Renal cortical epithelial cell (primary cell): ENCODE measurements around the gene PPRC1. TPM values are rescaled to one million over a fixed set of nuclear protein-coding genes. Genes with fewer than 3 reads are reported as not detected.
A peak's percentile ranks its signal among the peaks of the same experiment; 100 is the strongest.

Source experiments
- DNase-seq: peaks from one replicate; pipeline ENCODE4 v3.0.0-alpha.2; 2011; ENCODE audit warnings: low read depth
- total RNA-seq: library from RNA; depleted of rRNA; stranded (reverse); fragments of >200 nt; gene quantifications from 2 replicates; pipeline ENCODE4 v1.2.3, GENCODE V29; 2014

Gene PPRC1
- total RNA-seq, 1 donor from 2014 or later, result 17.4 TPM

DNA sequence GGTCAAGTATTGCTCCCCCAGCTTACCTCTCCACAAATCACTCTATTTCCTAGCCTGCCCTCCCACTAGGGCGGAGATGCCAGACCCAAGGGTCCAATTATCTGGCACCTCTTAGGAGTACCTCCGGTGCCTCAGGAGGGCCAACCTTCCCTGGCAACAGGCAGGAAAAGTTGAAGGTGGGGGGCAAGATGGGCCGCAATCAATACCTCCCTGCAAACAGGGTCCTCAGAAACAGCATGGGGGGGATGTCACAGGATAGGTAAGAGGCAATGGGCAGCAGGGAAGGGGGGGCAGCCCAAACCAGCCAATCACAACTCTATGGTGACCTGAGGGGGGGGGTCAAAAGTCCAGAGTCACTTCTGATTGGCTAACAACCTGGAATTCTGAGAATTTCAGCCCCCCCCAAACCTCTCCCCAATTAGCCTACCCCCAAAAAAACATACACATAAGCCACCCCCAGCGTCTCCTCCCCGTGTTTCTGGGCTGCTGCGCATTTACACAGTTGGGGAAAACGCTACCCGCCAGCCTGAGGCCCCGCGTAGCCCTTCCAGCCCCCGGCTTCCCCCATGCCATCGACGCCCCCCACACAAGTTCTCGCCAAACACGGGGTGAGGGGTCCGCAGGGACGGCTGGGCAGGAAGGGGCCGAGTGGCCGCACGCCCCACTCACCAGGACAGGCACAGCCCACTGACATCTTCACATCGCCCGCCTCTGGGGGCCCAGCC lies 13.3 kb upstream of the PPRC1 start:
- DNase-seq, result peak; percentile 68

DNA sequence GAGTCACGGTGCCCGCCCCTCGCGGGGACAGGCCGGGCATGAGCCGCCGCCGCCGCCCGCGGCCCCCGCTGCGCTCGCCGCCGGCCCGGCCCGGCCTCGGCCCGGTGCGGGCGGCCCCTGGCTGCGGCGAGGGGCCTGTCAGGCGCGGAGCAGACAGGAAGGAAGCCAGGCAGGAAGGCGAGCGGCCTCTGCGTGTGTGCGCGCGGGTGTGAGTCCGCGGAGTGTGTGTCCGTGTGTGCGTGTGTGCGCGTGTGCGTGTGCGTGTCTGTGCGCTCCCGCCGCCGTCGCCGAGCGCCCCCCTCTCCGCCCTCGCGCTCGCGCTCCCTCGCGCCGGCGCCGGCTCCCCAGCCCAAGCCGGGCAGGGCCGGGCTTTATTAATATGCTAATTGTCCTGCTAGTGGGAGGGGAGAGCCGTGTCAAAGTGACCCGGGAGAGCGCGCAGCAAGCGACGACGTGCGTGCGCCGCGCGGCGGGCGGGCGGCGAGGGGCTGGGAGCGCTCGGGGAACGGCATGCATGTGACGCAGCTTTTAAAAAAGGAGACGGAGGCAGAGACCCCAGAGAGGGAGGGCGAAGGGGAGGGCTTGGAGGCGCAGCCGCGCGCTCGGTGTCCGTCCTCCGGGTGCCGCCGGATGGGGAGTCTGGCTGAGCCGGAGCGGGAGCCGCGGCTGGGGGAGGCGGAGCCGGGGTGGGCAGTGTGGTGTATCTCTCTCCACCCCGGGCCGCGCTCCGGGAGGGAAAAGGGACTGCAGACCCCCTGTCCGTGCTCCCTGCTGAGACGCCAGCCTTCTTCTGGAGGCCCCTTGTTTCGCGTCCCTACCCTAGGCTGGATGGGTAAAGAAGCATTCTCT lies 12.5 kb upstream of the PPRC1 start, which contains the start of gene LDB1:
Gene LDB1, minus strand, starts transcription at position 227 of the 849 bp plus-strand sequence. CDS start 258 bp downstream, outside the sequence.
- no peak for DNase-seq

GRCh38 chr10:102120991-102121738 lies 11.7 kb upstream of the PPRC1 start:
- no peak for DNase-seq

DNA sequence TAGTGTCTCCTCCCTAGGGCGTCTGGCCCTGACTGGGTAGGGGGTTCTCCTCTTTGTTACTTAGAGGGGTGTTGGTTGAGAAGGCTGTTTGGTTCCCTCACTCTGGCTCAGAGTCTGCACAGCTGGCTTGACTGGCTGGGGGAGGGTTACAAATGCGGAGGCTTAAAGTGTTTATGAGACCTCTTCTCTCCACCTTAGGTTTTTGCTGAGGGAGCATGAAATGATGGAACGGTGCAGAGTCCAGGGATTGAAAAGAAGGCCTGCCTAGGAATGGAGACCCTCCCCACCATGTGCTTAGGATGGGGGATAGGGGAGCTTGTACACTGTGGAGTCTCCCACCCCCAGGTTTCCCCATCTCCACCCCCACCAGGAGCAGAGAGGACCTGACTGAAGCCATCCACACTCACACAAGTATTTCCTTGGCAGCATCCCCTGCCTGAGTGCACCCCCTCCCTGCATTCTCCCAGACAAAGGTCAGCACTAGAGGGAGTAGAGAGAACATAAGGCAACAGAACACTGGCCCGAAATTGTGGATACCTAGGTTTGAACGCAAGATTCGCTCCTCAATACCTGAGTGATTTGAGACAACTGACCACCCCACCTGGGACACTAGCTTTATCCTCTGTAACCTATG lies 11.0 kb upstream of the PPRC1 start:
- no peak for DNase-seq

DNA sequence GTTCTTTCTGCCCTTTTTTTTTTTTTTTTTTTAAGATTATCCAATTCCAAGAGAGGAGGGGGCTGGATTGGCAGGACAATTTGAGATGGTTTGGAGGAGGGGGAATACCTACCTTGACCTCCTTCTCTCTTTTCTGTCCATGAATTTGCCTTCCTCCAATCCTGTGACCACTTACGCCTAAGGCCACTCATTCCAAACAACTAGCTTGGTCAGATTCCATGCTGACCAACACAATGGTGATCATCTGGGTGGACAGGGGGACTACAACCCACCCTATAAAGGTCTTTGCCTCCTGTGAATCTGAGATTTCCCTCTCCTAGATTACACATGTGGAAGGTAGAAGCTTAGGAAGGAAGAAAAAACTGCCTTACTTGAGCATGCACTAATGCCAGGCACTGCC lies 10.4 kb upstream of the PPRC1 start:
- no peak for DNase-seq

DNA sequence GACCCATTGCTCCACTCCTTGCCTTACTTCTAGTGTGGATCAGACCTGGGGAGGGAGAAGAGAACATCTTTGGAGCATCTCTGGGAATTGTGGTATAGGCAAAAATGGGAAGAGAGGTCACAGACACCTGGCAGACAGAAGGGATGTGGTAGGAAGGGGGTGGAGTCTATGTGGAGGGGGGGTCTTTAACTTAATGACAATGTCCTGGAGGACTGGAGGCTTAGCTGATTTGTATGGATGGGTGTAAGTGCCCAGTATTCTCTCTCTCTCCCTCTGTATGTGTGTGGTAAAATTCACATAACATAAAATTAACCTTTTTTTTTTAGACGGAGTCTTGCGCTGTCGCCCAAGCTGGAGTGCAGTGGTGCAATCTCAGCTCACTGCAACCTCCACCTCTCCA lies 9.6 kb upstream of the PPRC1 start:
- DNase-seq, result no peak

DNA sequence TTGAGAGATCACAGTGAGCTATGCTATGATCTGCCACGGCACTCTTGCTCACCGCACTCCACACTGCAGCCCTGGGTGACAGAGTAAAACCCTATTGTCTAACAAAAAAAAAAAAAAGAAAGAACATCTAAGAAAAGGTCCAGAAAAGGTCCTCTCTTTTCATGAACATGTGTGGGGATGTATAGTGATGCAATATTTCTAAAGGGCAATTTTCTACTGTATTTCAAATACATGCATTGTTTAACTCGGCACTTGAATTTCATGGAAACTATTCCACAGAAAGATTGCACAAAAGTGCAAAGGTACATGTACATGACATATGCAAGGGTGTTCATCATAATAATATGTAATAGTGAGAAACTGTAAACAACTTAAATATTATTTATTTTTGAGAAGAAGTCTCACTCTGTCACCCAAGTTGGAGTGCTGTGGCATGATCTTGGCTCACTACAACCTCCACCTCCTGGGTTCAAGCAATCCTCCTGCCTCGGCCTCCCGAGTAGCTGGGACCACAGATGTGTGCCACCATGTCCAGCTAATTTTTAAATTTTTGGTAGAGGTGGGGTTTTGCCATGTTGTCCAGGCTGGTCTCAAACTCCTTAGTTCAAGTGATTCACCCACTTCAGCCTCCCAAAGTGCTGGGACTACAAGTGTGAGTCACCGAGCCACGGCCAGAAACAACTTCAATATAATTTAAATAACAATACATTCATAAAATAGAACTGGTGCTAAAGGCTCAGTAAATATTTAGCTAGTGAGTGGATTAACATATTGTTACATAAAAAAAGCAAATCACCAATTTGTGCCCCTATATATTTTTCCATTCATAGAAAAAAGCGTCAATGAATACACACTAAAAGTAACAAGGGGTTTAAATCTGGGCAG lies 1.3 kb upstream of the PPRC1 start:
- DNase-seq, result peak; percentile 44

DNA sequence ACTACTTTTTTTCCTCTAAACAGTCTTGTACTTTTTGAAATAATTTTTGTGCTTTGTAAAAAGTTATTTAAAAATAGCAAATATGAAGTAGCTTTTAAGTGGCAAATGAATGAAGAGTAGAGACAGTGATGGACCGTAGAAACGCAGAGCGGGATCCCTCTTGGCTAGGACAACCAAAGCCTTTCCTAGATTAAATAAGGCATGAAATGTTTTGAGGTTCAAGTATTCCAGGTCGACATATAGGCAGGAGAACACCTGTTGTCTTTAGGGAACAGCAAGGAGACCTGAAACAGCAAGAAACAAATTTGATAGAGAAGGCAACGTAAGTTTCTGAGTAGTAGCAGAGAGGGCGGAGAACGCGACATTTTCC lies 662 bp upstream of the PPRC1 start:
- no peak for DNase-seq

DNA sequence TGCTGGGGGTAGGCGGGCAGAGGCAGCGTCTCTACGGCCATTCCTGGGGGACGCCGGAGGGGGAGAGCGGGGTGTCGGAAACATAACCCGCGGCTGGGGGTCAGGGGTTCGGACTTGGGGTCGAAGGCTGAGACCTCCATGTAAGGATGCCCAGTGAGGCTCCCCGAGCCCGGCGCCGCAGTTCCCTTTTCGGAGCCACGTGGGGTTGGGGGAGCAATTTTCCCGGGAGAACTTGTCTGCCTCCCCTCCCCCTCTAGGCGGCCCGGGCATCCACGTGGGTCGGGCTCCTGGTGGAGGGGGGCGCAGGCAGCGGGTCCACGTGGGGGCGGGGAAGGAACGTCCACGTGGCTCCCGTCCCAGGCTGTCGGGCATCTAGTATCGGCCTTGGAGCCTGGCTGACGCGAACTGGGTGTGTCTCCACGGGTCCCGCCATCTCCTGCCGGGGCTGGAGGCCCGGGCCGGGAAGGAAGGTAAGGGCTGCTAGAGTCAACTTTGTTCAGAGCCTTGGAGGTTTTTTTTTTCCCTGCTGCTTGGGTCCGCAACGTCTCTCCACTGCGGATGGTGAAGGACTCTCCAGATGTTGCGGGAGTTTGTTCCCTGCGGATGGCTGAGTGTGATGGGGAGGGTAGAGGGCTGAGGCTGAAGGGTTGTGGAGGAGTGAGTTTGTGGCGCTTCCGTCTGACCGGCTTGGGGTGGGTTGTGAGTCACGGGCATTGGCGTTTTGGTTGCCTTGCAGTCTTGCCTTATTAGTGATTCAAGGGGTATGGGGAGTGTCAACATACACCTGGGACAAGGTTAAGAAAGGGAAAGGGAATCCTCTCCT lies 744 bp downstream of the PPRC1 start:
- peak; percentile 59 for DNase-seq

DNA sequence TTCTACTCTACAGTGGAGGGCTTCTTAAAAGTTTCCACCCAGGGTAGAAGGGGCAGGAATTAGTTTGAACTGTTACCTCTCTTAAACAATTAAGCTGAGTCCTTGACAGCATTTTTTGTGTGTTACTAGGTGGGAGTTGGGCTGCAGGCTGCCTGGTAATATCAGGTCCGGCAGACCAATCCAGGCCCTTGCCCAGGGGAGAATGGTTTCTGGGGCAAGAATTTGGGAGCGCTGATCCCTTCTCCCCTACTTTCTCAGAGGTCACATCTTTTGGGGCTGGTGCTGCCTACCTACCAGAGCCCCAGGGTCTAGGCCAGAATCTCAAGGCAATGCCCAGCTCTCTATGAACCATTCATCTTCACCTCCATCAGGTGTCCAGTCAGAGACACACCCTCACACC lies 1.6 kb downstream of the PPRC1 start:
- no peak for DNase-seq

DNA sequence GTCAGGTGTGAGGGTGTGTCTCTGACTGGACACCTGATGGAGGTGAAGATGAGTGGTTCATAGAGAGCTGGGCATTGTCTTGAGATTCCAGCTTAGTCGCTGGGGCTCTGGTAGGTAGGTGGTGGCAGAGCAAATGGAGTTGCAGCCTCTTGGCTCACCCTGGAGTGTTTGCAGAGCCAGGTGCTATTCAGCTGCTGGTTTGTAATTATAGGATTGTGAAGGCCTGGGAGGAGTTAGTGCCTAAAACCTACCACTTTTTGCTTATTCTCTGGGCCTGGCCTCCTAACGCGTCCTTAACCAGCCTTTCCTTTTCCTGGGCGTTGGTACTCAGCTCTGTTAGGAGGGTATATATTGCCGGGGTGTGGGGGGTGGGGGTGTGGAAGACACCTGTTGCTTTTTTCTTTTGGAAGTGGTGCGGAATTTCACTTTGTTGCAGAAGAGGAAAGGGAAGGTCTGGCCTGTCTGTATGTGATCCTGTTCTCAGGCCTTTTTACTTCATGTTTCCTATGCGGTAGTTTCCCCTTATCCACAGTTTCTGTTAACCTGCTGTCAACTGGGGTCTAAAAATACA lies 3.2 kb downstream of the PPRC1 start:
- DNase-seq, result no peak

DNA sequence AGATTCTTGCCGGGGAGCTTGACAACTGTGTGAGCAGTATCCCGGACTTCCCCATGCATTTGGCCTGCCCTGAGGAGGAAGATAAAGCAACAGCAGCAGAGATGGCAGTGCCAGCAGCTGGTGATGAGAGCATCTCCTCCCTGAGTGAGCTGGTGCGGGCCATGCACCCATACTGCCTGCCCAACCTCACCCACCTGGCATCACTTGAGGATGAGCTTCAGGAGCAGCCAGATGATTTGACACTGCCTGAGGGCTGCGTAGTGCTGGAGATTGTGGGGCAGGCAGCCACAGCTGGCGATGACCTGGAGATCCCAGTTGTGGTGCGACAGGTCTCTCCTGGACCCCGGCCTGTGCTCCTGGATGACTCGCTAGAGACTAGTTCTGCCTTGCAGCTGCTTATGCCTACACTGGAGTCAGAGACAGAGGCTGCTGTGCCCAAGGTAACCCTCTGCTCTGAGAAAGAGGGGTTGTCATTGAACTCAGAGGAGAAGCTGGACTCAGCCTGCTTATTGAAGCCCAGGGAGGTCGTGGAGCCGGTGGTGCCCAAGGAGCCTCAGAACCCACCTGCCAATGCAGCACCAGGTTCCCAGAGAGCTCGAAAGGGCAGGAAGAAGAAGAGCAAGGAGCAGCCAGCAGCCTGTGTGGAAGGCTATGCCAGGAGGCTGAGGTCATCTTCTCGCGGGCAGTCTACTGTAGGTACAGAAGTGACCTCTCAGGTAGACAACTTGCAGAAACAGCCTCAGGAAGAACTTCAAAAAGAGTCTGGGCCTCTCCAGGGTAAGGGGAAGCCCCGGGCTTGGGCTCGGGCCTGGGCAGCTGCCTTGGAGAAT lies 6.7 kb downstream of the PPRC1 start:
- no peak for DNase-seq

- DNase-seq, result no peak
Measured at GRCh38 chr10:102140218-102140617, 7.4 kb downstream of the PPRC1 start.

- no peak for DNase-seq
Measured at GRCh38 chr10:102140913-102141540, 8.2 kb downstream of the PPRC1 start.

GRCh38 chr10:102141583-102142107 lies 8.8 kb downstream of the PPRC1 start:
- DNase-seq, result no peak

DNA sequence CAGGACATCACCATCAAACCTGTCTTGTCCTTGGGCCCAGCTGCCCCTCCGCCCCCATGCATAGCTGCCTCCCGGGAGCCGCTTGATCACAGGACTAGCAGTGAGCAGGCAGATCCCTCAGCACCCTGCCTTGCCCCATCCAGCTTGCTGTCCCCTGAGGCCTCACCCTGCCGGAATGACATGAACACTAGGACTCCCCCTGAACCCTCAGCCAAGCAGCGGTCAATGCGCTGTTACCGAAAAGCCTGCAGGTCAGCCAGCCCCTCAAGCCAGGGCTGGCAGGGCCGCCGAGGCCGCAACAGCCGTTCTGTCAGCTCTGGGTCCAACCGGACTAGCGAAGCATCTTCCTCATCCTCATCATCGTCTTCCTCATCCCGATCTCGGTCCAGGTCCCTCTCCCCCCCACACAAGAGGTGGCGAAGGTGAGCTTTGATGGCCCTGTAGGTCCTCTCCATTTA lies 14.2 kb downstream of the PPRC1 start:
- DNase-seq, result no peak

- no peak for DNase-seq
Measured at GRCh38 chr10:102147561-102147960, 14.7 kb downstream of the PPRC1 start.

- DNase-seq, result no peak
Measured at GRCh38 chr10:102148275-102148674, 15.4 kb downstream of the PPRC1 start.
